COLO829 (cell line): ENCODE results near the gene FMO1.
"Not testable (repeated sequence)": the region's sequence is repeated elsewhere in the genome, so short reads cannot be mapped to it uniquely, and the experiment has no call there.

ENCODE experiments used
- DNase-seq: peaks from one replicate; pipeline ENCODE4 v3.0.0; 2012; ENCODE audit warnings: low spot score

The FMO1 gene

DNA sequence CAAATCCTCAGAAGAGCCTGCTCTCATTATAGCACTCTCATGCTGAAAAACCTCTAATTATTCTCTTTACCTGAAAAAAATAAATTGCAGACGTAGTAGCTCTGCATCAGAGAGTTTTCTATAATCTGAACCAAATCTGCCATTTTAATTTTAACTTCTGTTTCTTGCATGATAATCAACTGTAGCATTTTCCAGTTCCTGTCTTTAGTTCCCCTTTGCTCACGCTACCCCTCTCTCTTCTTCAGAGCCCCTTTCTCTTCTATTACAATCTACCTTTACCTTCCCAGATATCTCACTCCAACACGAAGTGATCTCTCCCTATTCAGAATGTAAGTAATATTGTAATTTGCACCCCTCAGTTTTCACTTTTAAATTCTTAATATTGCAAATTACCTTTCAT lies 31.4 kb downstream of the FMO1 start:
- no peak for DNase-seq

DNA sequence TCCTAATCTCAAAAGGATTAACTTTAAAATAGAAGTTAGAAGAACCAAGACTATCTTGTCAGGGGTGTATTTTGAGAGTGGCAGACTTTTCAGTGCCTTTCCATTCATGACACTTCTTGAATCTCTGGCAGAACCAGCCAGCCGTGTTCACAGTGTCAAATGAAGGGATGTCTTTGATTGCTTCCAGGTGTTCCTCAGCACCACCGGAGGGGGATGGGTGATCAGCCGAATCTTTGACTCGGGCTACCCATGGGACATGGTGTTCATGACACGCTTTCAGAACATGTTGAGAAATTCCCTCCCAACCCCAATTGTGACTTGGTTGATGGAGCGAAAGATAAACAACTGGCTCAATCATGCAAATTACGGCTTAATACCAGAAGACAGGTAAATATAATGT lies 32.3 kb downstream of the FMO1 start:
- DNase-seq = no peak

DNA sequence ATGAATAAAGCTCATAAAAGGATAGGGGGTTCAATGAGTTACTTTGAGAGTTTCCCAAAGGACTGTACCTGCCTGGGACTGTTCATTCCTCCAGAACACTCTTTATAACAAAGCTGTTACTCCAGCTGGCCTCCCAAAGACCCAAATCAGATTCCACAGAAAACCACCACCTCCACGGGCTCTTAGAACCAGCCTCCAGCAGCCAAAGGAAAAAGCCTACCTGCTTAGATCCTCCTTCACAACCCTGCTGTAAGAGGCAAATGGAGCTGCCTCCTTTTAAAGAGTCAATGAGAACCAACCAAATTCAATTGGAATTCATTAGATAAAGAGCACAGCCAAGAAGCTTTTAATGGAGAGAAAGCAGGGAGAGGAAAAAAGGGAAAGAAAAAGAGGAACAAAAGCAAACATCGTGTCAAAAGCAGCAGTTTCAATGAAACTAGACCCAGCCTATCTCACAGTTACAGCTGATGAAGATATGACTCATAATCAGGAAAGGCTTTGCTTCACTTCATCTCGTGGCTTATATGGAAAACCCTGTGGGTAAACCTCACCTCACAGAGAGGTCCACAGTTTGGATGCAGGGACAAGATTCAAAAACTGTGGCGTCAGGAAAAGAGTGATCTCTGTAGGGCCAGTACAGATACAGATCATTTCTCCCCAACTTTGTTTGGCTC lies 37.9 kb downstream of the FMO1 start:
- DNase-seq = peak; percentile 15

DNA sequence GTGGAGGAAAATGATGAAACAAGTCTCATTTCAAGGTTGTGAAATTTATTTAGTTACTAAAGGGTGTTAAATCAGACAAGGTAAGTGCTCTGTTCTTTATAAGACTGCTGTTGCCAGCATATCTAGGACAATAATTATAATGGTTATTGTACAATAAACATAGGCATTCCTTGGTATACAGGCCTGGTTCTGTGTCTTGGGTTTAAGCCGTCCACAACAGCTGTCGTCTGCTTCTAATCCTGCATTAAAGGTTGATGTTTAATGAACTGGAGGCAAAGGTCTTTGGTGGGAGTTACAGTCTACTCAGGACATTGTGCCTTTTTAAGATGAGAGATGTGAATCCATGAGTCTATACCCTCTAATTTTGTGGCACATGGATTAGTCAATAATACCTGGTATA lies 42.3 kb downstream of the FMO1 start:
- DNase-seq = no peak

DNA sequence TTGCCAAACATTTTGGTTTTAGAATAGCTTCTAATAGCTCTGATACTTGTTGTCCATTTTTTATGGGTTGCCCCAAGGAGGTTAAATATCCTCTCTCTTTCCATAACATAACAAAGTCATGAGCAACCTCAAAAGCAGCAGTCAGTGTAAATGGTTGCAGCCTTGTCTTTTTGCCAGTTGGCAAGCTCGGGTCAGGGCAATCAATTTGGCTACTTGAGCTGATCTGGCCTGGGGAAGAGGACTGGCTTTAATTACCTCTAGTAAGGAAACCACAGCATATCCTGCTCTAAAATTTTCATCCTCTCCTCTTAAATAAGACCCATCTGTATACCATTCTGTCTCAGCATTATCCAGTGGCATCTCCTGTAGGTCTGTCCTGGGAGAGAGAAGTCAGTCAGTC lies 44.5 kb downstream of the FMO1 start:
- no peak for DNase-seq

DNA sequence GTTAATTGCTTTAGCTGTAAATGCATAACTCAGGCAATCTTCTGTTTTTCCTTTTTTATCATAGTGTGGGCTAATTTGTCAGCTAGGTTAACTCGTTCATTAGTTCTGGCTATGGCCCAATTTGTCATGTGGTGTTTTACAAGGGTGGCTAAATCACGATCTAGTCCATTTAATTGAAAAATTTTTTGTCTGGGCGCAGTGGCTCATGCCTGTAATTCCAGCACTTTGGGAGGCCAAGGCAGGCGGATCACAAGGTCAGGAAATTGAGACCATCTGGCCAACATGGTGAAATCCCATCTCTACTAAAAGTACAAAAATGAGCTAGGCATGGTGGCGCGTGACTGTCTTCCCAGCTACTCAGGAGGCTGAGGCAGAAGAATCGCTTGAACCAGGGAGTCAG lies 47.1 kb downstream of the FMO1 start:
- DNase-seq = not testable (repeated sequence)

DNA sequence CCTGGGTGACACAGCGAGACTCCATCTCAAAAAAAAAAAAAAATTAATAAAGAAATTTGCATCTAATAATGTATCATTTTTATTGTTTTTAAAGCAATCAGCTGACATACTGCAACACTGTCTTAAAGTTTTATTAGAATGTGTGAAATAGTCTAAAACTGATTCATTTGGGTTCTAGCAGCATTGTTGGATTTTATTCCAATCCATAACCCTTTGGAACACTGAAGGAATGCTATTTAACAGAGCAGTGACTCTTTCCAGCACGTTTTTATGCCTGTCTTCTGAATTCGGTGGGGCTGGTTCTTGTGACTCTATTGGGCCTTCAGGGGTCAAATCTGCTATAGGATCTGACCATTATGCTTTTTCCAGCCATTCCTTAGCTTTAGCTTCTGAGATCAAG lies 47.5 kb downstream of the FMO1 start:
- no peak for DNase-seq

DNA sequence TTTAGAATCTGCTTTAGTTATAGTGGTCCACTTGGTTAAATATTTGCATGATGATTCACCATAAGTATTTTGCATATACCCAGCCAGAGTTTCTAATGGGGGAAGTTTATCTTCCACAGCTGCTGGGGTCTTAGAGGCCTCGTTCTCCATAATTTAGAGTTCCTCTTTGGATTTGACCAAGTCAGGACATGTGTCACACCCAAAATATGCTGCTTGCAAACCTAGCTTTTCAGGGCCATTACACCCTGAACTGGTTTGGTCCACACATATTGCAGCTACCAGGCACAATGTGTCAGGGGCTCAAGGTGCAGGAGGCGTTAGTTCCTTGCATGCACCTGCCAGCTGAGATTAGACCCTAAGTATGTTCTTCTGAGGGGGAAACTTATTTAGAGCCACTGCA lies 48.6 kb downstream of the FMO1 start:
- no peak for DNase-seq

DNA sequence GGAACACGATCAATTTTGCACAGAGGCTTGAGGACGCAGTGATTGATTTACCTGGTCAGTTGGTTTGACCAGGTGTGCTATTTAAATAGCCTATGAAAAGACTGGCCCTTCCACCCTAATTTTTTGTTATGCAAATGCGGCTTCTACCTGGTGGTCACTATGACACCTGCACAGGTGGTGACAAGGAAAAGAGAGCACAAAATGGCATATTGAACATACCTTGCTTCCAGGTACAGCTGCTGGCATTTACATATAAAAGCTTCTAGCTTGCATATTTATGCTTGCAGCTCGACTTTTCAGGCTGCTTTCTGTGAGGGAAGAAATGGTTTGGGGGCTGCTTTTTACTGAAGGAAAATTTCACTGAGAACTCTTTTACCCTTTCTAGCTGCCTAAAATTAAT lies 50.4 kb downstream of the FMO1 start:
- no peak for DNase-seq

DNA sequence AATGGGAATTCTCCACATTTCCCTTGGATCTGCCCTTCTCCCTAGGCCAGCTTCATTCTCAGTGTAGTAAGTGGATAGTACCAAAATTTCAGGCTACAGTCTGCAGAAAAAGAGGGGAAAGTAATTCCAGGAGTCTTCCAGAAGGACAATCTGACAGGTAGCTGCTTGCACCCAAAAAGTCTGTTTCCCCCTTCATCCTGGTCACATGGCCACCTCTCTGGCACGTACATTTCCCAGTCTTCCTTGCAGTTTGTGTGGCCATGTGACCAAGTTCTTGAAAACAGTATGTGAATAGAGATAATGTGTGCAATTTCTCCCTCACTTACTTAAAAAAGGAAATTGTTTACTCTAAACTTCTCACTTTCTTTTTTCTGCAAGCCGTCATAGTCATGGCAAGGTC lies 51.0 kb downstream of the FMO1 start:
- DNase-seq = no peak

DNA sequence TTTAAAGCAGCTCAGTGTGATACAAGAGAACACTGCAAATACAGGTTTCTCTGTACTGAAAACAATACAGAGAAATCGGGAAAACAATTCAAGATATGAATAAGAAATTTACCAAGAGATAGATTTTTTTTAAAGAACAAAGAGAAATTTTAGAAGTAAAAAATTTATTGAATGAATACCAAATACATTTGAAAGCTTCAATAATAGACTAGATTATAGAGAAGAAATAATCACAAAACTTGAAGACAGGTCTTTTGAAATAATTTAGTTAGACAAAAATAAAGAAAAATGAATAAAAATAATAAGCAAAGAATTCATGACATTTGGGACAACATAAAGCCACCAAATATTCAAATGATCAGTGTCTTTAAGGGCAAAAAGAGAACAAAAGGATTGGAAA lies 52.1 kb downstream of the FMO1 start:
- no peak for DNase-seq

DNA sequence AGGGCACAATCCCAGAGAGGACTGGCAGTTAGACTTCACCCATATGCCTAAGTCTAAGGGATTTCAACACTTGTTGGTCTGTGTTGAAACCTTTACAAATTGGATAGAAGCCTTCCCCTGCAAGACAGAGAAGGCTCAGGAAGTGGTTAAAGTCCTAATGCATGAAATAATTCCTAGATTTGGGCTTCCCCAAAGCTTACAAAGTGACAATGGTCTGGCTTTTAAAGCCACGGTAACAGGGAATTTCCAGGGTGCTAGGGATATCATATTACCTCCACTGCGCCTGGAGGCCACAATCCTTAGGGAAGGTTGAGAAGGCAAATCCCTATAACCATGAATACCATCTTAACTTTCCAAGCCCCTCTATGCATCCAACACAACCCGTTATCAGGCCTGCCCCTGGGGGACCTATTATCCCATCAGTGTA lies 62.4 kb downstream of the FMO1 start:
- DNase-seq = no peak

DNA sequence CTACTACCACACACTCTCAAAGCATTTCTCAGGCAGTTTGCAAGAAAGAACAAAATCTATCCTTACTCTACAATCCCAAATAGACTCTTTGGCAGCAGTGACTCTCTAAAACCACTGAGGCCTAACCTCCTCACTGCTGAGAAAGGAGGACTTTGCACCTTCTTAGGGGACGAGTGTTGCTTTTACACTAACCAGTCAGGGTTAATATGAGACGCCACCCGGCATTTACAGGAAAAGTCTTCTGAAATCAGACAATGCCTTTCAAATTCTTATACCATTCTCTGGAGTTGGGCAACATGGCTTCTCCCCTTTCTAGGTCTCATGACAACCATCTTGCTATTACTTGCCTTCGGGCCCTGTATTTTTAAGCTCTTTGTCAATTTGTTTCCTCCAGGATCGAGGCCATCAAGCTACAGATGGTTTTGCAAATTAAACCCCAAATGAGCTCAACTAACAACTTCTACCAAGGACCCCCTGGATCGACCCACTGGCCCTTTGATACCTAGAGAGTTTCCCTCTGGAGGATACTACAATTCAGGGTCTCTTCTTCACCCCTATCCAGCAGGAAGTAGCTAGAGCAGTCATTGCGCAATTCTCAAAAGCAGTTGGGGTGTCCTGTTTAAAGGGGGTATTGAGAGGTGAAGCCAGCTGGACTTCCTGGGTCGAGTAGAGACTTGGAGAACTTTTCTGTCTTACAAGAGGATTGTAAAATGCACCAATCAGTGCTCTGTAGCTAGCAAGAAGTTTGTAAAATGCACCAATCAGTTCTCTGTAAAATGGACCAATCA lies 63.7 kb downstream of the FMO1 start:
- no peak for DNase-seq

DNA sequence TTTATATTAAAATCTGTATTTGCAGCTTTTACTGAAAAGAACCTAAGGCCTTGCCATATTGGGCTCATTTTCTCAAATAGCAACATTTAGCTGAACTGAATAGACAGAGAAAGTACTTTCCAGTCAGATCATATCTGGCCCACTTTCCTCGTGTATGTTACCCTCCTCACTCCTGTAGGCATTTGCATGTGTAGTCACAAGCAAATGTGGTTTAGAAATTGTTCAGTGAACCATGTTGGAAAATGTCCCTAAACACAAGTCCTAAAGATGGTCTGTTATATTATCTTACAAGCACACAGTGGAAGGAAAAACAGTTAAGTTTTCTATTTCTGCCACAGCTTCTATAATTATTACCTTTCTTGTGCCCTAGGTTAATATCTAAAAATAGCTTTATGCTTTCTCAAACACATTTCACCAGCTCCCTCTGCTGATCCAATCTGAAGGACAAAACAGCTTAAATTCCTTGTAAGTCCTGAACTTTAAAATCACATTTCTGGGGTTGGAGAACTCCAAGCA lies 65.1 kb downstream of the FMO1 start:
- no peak for DNase-seq

DNA sequence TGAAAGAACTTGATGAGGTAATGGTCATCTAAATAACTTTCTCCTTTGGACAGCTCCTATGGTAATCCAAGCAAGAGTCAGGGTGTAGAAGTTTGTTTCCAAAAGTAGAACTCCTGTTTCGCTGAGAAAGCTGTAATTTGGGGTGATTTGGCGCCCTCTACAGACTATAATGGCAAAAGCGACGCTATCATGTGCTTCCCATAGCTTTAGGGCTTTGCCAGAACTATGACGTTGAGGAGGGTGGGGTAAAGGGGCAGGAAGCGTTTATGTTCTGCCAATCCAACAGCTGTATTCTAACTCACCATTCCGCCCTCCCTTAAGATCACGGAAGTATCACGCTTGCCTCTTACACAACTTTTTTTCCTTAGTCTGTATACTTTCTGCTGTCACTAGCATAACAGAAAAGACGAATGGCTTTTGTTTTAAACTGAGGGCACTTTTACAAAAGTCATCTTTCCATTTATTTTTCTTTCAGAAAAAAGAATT lies 65.6 kb downstream of the FMO1 start, which contains the start of gene FMO4:
TSS of gene FMO4 (plus strand) at position 349 of the 486 bp plus-strand sequence. CDS start 5,643 bp downstream, outside the sequence.
- peak; percentile 99 for DNase-seq

DNA sequence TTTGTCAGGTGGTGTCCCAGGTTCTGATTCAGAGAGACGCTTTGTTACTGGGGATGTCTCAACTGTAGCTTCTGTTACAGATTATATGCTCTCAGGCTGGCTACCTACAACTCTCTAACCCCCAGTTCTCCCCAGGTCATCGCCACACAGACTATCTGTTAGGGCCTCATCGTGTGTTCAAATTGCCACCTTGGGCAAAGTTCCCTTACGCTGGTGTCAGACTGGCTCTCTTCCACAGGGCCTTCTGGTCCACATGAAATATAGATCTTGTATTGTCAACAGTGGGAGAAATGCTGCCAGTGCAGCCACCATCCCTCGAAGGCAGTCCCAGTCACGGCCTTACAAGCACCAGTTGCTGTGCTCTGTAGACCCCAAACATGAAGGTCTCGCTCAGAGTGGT lies 81.0 kb downstream of the FMO1 start:
- no peak for DNase-seq

DNA sequence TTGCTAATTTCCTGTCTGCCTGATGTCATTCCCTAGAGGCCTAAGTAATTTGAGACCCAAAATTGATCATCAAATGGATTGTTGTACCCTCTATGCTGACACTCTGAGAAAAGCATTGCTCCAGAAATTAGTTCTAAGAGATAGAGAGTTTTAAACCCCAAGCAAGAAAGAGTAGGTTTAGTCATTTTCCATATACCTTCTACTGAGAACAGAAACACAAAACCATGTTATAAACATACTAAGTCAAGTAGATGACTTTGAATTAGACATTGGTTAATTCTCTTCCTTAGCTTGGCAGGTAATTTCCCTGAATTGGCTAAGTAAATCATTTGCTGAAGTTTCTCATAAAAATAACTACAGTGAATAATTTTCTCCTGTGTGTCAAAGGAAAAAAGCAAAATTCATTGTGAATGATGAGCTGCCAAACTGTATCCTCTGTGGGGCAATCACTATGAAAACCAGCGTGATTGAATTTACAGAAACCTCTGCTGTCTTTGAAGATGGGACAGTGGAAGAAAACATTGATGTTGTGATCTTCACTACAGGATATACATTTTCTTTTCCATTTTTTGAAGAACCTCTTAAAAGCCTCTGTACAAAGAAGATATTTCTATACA lies 85.8 kb downstream of the FMO1 start:
- DNase-seq = no peak
